ENCODE data around the gene GCK.

GRCh38 chr7:44150466-44150832 is 38.8 kb downstream of the GCK start:
- TF ChIP-seq HOXA3 (CRISPR knock-in tag; IDR thresholded peaks at IDR 0.05) (no peak), EZH2 (conservative IDR thresholded peaks at IDR 0.05; ENCODE audit: low read depth, low read length) (no peak), YY1 (IDR thresholded peaks at IDR 0.05; ENCODE audit: insufficient read depth, insufficient replicate concordance, low read depth, low read length) (no peak), CAMTA2 (CRISPR knock-in tag; IDR thresholded peaks at IDR 0.05; ENCODE audit: borderline replicate concordance) (no peak), POLR2AphosphoS5 (IDR thresholded peaks at IDR 0.05; ENCODE audit: low read depth, low read length) (no peak), E2F5 (CRISPR knock-in tag; conservative IDR thresholded peaks at IDR 0.05) (no peak), ZBTB7A (CRISPR knock-in tag; IDR thresholded peaks at IDR 0.05) (no peak), ZNF629 (CRISPR knock-in tag; conservative IDR thresholded peaks at IDR 0.05) (no peak), POLR2A (IDR thresholded peaks at IDR 0.05; ENCODE audit: insufficient read depth in 1 of 2, low read depth in 2 of 2, low read length in 2 of 2) (no peak), ZHX1 (CRISPR knock-in tag; IDR thresholded peaks at IDR 0.05; ENCODE audit: low read depth) (no peak), NFIC (IDR thresholded peaks at IDR 0.05; ENCODE audit: low read length) (no peak), PRDM10 (CRISPR knock-in tag; IDR thresholded peaks at IDR 0.05; ENCODE audit: low read depth) (no peak), ELF1 (CRISPR knock-in tag; IDR thresholded peaks at IDR 0.05) (no peak), CEBPB (IDR thresholded peaks at IDR 0.05; ENCODE audit: borderline replicate concordance, low read depth, low read length) (no peak)

Measured in HepG2 (cell line).